ENCODE results near the gene AMBP.

AMBP gene

GRCh38 chr9:114034661-114035062 lies 43.4 kb downstream of the AMBP start:
- TF ChIP-seq TEAD4 (IDR thresholded peaks at IDR 0.05) = no peak
- TF ChIP-seq USF1 (IDR thresholded peaks at IDR 0.05) = no peak
- no peak for TF ChIP-seq ZBTB7A (IDR thresholded peaks at IDR 0.05; ENCODE audit: low read depth)
- no peak for TF ChIP-seq MAX (IDR thresholded peaks at IDR 0.05)
- no peak for TF ChIP-seq CREB1 (IDR thresholded peaks at IDR 0.05; ENCODE audit: low read depth)
- no peak for TF ChIP-seq EGR1 (IDR thresholded peaks at IDR 0.05)
- no peak for TF ChIP-seq TCF12 (IDR thresholded peaks at IDR 0.05; ENCODE audit: low read depth)
- TF ChIP-seq CEBPB (IDR thresholded peaks at IDR 0.05) = no peak

- TF ChIP-seq REST (IDR thresholded peaks at IDR 0.05; ENCODE audit: low read depth) (no peak), MAX (IDR thresholded peaks at IDR 0.05) (no peak), CREB1 (IDR thresholded peaks at IDR 0.05; ENCODE audit: low read depth) (no peak), CEBPB (IDR thresholded peaks at IDR 0.05) (no peak), YY1 (IDR thresholded peaks at IDR 0.05; ENCODE audit: low read depth) (no peak), TCF12 (IDR thresholded peaks at IDR 0.05; ENCODE audit: low read depth) (no peak), TAF1 (IDR thresholded peaks at IDR 0.05; ENCODE audit: low read depth) (no peak), RAD21 (IDR thresholded peaks at IDR 0.05; ENCODE audit: low read depth) (no peak), NFIC (IDR thresholded peaks at IDR 0.05) (no peak), FOXM1 (IDR thresholded peaks at IDR 0.05; ENCODE audit: borderline replicate concordance, low read depth) (no peak), ZBTB7A (IDR thresholded peaks at IDR 0.05; ENCODE audit: low read depth) (no peak), TEAD4 (IDR thresholded peaks at IDR 0.05) (no peak), EGR1 (IDR thresholded peaks at IDR 0.05) (no peak), EP300 (IDR thresholded peaks at IDR 0.05; ENCODE audit: borderline replicate concordance) (no peak), USF1 (IDR thresholded peaks at IDR 0.05) (no peak)
Measured at GRCh38 chr9:114034196-114034595, 43.9 kb downstream of the AMBP start.

GRCh38 chr9:114033397-114034103 lies 44.5 kb downstream of the AMBP start:
- TF ChIP-seq RAD21 (IDR thresholded peaks at IDR 0.05; ENCODE audit: low read depth) (peak; percentile 37), YY1 (IDR thresholded peaks at IDR 0.05; ENCODE audit: low read depth) (no peak)

GRCh38 chr9:114031948-114032840 lies 45.9 kb downstream of the AMBP start:
- no peak for TF ChIP-seq EP300 (IDR thresholded peaks at IDR 0.05; ENCODE audit: borderline replicate concordance)
- no peak for TF ChIP-seq USF1 (IDR thresholded peaks at IDR 0.05)
- no peak for TF ChIP-seq CEBPB (IDR thresholded peaks at IDR 0.05)

- no peak for TF ChIP-seq TCF12 (IDR thresholded peaks at IDR 0.05; ENCODE audit: low read depth)
- no peak for TF ChIP-seq MAX (IDR thresholded peaks at IDR 0.05)
- no peak for TF ChIP-seq USF1 (IDR thresholded peaks at IDR 0.05)
- TF ChIP-seq TAF1 (IDR thresholded peaks at IDR 0.05; ENCODE audit: low read depth) = no peak
- no peak for TF ChIP-seq CREB1 (IDR thresholded peaks at IDR 0.05; ENCODE audit: low read depth)
- no peak for TF ChIP-seq EP300 (IDR thresholded peaks at IDR 0.05; ENCODE audit: borderline replicate concordance)
- no peak for TF ChIP-seq EGR1 (IDR thresholded peaks at IDR 0.05)
- TF ChIP-seq RAD21 (IDR thresholded peaks at IDR 0.05; ENCODE audit: low read depth) = no peak
- no peak for TF ChIP-seq REST (IDR thresholded peaks at IDR 0.05; ENCODE audit: low read depth)
- TF ChIP-seq ZBTB7A (IDR thresholded peaks at IDR 0.05; ENCODE audit: low read depth) = no peak
- TF ChIP-seq YY1 (IDR thresholded peaks at IDR 0.05; ENCODE audit: low read depth) = no peak
- no peak for TF ChIP-seq FOXM1 (IDR thresholded peaks at IDR 0.05; ENCODE audit: borderline replicate concordance, low read depth)
- TF ChIP-seq CEBPB (IDR thresholded peaks at IDR 0.05) = no peak
- no peak for TF ChIP-seq TEAD4 (IDR thresholded peaks at IDR 0.05)
- no peak for TF ChIP-seq NFIC (IDR thresholded peaks at IDR 0.05)
Measured at GRCh38 chr9:114031037-114031630, 47.0 kb downstream of the AMBP start.

All from Ishikawa (cell line).